CD4-positive, CD25-positive, alpha-beta regulatory T cell (primary cell): ENCODE measurements around the gene AK4. TPM values are rescaled to one million over a fixed set of nuclear protein-coding genes. Genes with fewer than 3 reads are reported as not detected.
A peak's percentile ranks its signal among the peaks of the same experiment; 100 is the strongest.

Experiments
- ATAC-seq, 2 donors: fragments of 150-1000 bp; cut with Tn5 transposase; one replicate each; pipeline ENCODE4 v1.10.0; 2021; ENCODE audit warnings: low read depth in 2 of 2, moderate number of reproducible peaks in 2 of 2, moderate library complexity in 1 of 2
- DNase-seq, 3 donors: peaks; one replicate each; pipeline versions ENCODE4 v3.0.0 to v3.0.0-alpha.2; 2012 to 2022; ENCODE audit warnings: mixed read lengths in 1 of 3
- H3K27ac ChIP-seq: one replicate; pipeline ENCODE4 v1.7.0; 2013; ENCODE audit warnings: mild to moderate bottlenecking, low read length; ENCODE audit not compliant: insufficient read depth, poor library complexity, severe bottlenecking
- H3K27me3 ChIP-seq: one replicate; pipeline ENCODE4 v1.7.0; 2013; ENCODE audit warnings: low read length; ENCODE audit not compliant: control insufficient read depth, insufficient read depth
- H3K36me3 ChIP-seq: one replicate; pipeline ENCODE4 v1.7.0; 2013; ENCODE audit warnings: mild to moderate bottlenecking, low read length, moderate library complexity; ENCODE audit not compliant: control insufficient read depth, insufficient read depth
- H3K4me1 ChIP-seq: 2 replicates; pipeline ENCODE4 v1.7.0; 2013; ENCODE audit warnings: mild to moderate bottlenecking, low read length; ENCODE audit not compliant: insufficient read depth, control insufficient read depth, poor library complexity, severe bottlenecking
- H3K4me3 ChIP-seq: one replicate; pipeline ENCODE4 v1.7.0; 2013; ENCODE audit warnings: low read depth, mild to moderate bottlenecking, low read length, moderate library complexity
- H3K9me3 ChIP-seq, 2 experiments: 1 replicate in 1 of 2; 2 replicates in 1 of 2; pipeline ENCODE4 v1.7.0; 2013; ENCODE audit warnings: low read length in 2 of 2, mild to moderate bottlenecking in 1 of 2, moderate library complexity in 1 of 2; ENCODE audit not compliant: control insufficient read depth in 2 of 2
- H3K27ac Mint-ChIP-seq, 3 donors: one replicate each; pipeline ENCODE4 v1.8.0; 2020 to 2022; ENCODE audit warnings: mild to moderate bottlenecking in 3 of 3, mixed read lengths in 3 of 3, moderate library complexity in 2 of 3
- H3K27me3 Mint-ChIP-seq: one replicate; pipeline ENCODE4 v1.8.0; 2022; ENCODE audit warnings: mild to moderate bottlenecking, mixed read lengths
- H3K36me3 Mint-ChIP-seq: one replicate; pipeline ENCODE4 v1.8.0; 2020; ENCODE audit warnings: mixed read lengths
- H3K4me1 Mint-ChIP-seq, 4 donors: one replicate each; pipeline ENCODE4 v1.8.0; 2020 to 2022; ENCODE audit warnings: mixed read lengths in 4 of 4, mild to moderate bottlenecking in 1 of 4
- H3K4me3 Mint-ChIP-seq, 4 donors: one replicate each; pipeline ENCODE4 v1.8.0; 2020 to 2022; ENCODE audit warnings: mild to moderate bottlenecking in 4 of 4, mixed read lengths in 4 of 4, moderate library complexity in 3 of 4
- H3K9me3 Mint-ChIP-seq, 7 donors: one replicate each; pipeline ENCODE4 v1.8.0; 2020 to 2022; ENCODE audit warnings: mixed read lengths in 7 of 7, mild to moderate bottlenecking in 3 of 7, moderate library complexity in 2 of 7
- polyA plus RNA-seq, 4 donors: library from polyadenylated mRNA; unstranded; fragments of 300-500 nt; fragmentation: Illumina TruSeq; gene quantifications; one replicate each; pipeline ENCODE4 v1.2.3, GENCODE V29; 2021
- total RNA-seq: library from RNA; stranded (reverse); gene quantifications from one replicate; pipeline ENCODE4 v1.2.3, GENCODE V29; 2022

AK4 gene
- total and polyA plus RNA-seq, 5 donors from 2014 or later = 0.08 to 0.56 (median 0.26) TPM; not detected in 1

- no peaks in the 10 kb centered on the region for H3K4me1 ChIP-seq
- H3K27me3 ChIP-seq = peaks cover 3% of the 10 kb centered on the region
- no peaks in the 10 kb centered on the region for H3K36me3 Mint-ChIP-seq
- no peaks in the 10 kb centered on the region for H3K9me3 Mint-ChIP-seq
- no peaks in the 10 kb centered on the region for H3K36me3 ChIP-seq
- no peak overlapping the region for H3K27ac ChIP-seq
- no peaks in the 10 kb centered on the region for H3K4me1 Mint-ChIP-seq
- H3K27me3 Mint-ChIP-seq = peaks cover 10% of the 10 kb centered on the region
- no peak overlapping the region for H3K27ac Mint-ChIP-seq
- DNase-seq = no peak
- H3K9me3 ChIP-seq = no peaks in the 10 kb centered on the region
- ATAC-seq = no peak
- H3K4me3 ChIP-seq = no peak overlapping the region
- H3K4me3 Mint-ChIP-seq = no peak overlapping the region
Observed at GRCh38 chr1:65164633-65165032, 16.6 kb downstream of the AK4 start.

GRCh38 chr1:65165269-65165993 lies 17.4 kb downstream of the AK4 start:
- Mint-ChIP-seq H3K9me3 (no peaks in the 10 kb centered on the region), H3K36me3 (no peaks in the 10 kb centered on the region), H3K27me3 (peaks cover 10% of the 10 kb centered on the region), H3K4me1 (no peaks in the 10 kb centered on the region), H3K27ac (no peak overlapping the region), H3K4me3 (no peak overlapping the region)
- Histone ChIP-seq H3K36me3 (no peaks in the 10 kb centered on the region), H3K4me3 (no peak overlapping the region), H3K27ac (no peak overlapping the region), H3K9me3 (no peaks in the 10 kb centered on the region), H3K4me1 (no peaks in the 10 kb centered on the region), H3K27me3 (peaks cover 3% of the 10 kb centered on the region)
- no peak for DNase-seq
- ATAC-seq = no peak

- H3K4me1 ChIP-seq = no peaks in the 10 kb centered on the region
- Mint-ChIP-seq H3K27me3 (peaks cover 10% of the 10 kb centered on the region), H3K27ac (no peak overlapping the region), H3K4me1 (no peaks in the 10 kb centered on the region), H3K36me3 (no peaks in the 10 kb centered on the region), H3K9me3 (no peaks in the 10 kb centered on the region), H3K4me3 (no peak overlapping the region)
- no peak overlapping the region for H3K4me3 ChIP-seq
- DNase-seq (no peak), ATAC-seq (no peak)
- H3K27me3 ChIP-seq = peaks cover 3% of the 10 kb centered on the region
- no peak overlapping the region for H3K27ac ChIP-seq
- H3K36me3 ChIP-seq = no peaks in the 10 kb centered on the region
- H3K9me3 ChIP-seq = no peaks in the 10 kb centered on the region
Observed at GRCh38 chr1:65166572-65167305, 18.7 kb downstream of the AK4 start.

GRCh38 chr1:65167586-65168242 lies 19.7 kb downstream of the AK4 start:
- ATAC-seq = no peak
- Histone ChIP-seq H3K4me3 (no peak overlapping the region), H3K27me3 (no peaks in the 10 kb centered on the region), H3K36me3 (no peaks in the 10 kb centered on the region), H3K4me1 (no peaks in the 10 kb centered on the region), H3K27ac (no peak overlapping the region), H3K9me3 (no peaks in the 10 kb centered on the region)
- Mint-ChIP-seq H3K27ac (no peak overlapping the region), H3K27me3 (peaks cover 10% of the 10 kb centered on the region), H3K9me3 (no peaks in the 10 kb centered on the region), H3K36me3 (no peaks in the 10 kb centered on the region), H3K4me1 (no peaks in the 10 kb centered on the region), H3K4me3 (no peak overlapping the region)
- no peak for DNase-seq

GRCh38 chr1:65168867-65169266 lies 20.9 kb downstream of the AK4 start:
- Histone ChIP-seq H3K36me3 (no peaks in the 10 kb centered on the region), H3K27me3 (no peaks in the 10 kb centered on the region), H3K4me1 (no peaks in the 10 kb centered on the region), H3K9me3 (no peaks in the 10 kb centered on the region), H3K27ac (no peak overlapping the region), H3K4me3 (no peak overlapping the region)
- no peak overlapping the region for H3K27ac Mint-ChIP-seq
- DNase-seq (no peak), ATAC-seq (no peak)
- H3K4me1 Mint-ChIP-seq = no peaks in the 10 kb centered on the region
- H3K36me3 Mint-ChIP-seq = no peaks in the 10 kb centered on the region
- no peaks in the 10 kb centered on the region for H3K9me3 Mint-ChIP-seq
- H3K27me3 Mint-ChIP-seq = peaks cover 10% of the 10 kb centered on the region
- H3K4me3 Mint-ChIP-seq = peak overlapping the region in 1 of 4 donors; percentile 2

GRCh38 chr1:65170511-65171142 lies 22.6 kb downstream of the AK4 start:
- H3K36me3 ChIP-seq = no peaks in the 10 kb centered on the region
- ATAC-seq (no peak), DNase-seq (no peak)
- H3K9me3 Mint-ChIP-seq = no peaks in the 10 kb centered on the region
- H3K27me3 ChIP-seq = no peaks in the 10 kb centered on the region
- H3K4me1 ChIP-seq = no peaks in the 10 kb centered on the region
- H3K27ac ChIP-seq = no peak overlapping the region
- H3K9me3 ChIP-seq = no peaks in the 10 kb centered on the region
- no peaks in the 10 kb centered on the region for H3K36me3 Mint-ChIP-seq
- H3K4me3 ChIP-seq = no peak overlapping the region
- H3K4me3 Mint-ChIP-seq = no peak overlapping the region
- H3K27ac Mint-ChIP-seq = no peak overlapping the region
- H3K4me1 Mint-ChIP-seq = no peaks in the 10 kb centered on the region
- peaks cover 12% of the 10 kb centered on the region for H3K27me3 Mint-ChIP-seq

GRCh38 chr1:65172936-65173690 lies 25.1 kb downstream of the AK4 start:
- no peaks in the 10 kb centered on the region for H3K4me1 ChIP-seq
- Mint-ChIP-seq H3K27me3 (peaks cover 4% of the 10 kb centered on the region), H3K4me3 (no peak overlapping the region), H3K4me1 (no peaks in the 10 kb centered on the region), H3K9me3 (no peaks in the 10 kb centered on the region), H3K36me3 (no peaks in the 10 kb centered on the region), H3K27ac (no peak overlapping the region)
- no peak overlapping the region for H3K27ac ChIP-seq
- H3K9me3 ChIP-seq = no peaks in the 10 kb centered on the region
- ATAC-seq (no peak), DNase-seq (no peak)
- H3K4me3 ChIP-seq = no peak overlapping the region
- H3K27me3 ChIP-seq = peaks cover 4% of the 10 kb centered on the region
- no peaks in the 10 kb centered on the region for H3K36me3 ChIP-seq
